Mesodermal cell (in vitro differentiated cells): ENCODE measurements around the gene GPA33.

ENCODE experiments used
- H3K27ac ChIP-seq: 2 replicates; pipeline ENCODE4 v1.7.0; 2013; ENCODE audit warnings: mild to moderate bottlenecking, low read depth, low read length, moderate library complexity; ENCODE audit not compliant: severe bottlenecking
- H3K36me3 ChIP-seq: 2 replicates; pipeline ENCODE4 v1.7.1; 2013; ENCODE audit warnings: mild to moderate bottlenecking, low read length, moderate library complexity; ENCODE audit not compliant: control insufficient read depth, insufficient read depth
- H3K4me1 ChIP-seq: one replicate; pipeline ENCODE4 v1.7.1; 2013; ENCODE audit warnings: mild to moderate bottlenecking, low read length; ENCODE audit not compliant: insufficient read depth, control insufficient read depth, poor library complexity, severe bottlenecking
- H3K4me3 ChIP-seq: 2 replicates; pipeline ENCODE4 v1.7.0; 2013; ENCODE audit warnings: low read length, control low read depth, mild to moderate bottlenecking; ENCODE audit not compliant: insufficient read depth, poor library complexity, severe bottlenecking; ENCODE audit errors: extremely low read depth
- H3K9me3 ChIP-seq: 2 replicates; pipeline ENCODE4 v1.7.1; 2013; ENCODE audit warnings: mild to moderate bottlenecking, low read length, moderate library complexity; ENCODE audit not compliant: control insufficient read depth
- WGBS, 2 experiments: methylation state at CpG; one replicate each; pipeline ENCODE4 v1.1.5; 2013; ENCODE audit warnings: missing lambda C conversion rate in 2 of 2; ENCODE audit not compliant: insufficient coverage in 2 of 2; 5-methylcytosine and 5-hydroxymethylcytosine counted together

GPA33 gene

GRCh38 chr1:167118188-167118587, 28.0 kb upstream of the GPA33 start:
- H3K36me3 ChIP-seq = peaks cover 17% of the 10 kb centered on the region
- WGBS, 2 experiments = 96 to 100% methylated on average over 2 to 3 of the region's 5 CpGs
- H3K4me3 ChIP-seq = no peak overlapping the region
- no peaks in the 10 kb centered on the region for H3K9me3 ChIP-seq
- peaks cover 11% of the 10 kb centered on the region for H3K4me1 ChIP-seq
- no peak overlapping the region for H3K27ac ChIP-seq

DNA sequence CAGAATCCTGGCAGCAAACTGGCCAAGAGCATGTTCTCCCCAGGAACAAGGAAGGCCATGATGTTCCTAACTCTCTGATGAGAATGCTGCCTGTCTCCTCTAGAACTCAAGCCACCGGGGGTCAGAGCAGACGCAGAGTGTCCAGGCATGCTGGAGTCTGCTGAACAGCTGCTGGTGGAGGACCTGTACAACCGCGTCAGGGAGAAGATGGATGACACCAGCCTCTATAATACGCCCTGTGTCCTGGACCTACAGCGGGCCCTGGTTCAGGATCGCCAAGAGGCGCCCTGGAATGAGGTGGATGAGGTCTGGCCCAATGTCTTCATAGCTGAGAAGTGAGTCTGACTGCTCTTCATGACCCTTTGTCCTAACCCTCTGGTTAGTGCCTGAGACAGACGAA, 27.0 kb upstream of the GPA33 start:
- 97 to 98% methylated on average over 8 to 9 of the region's 9 CpGs for WGBS, 2 experiments
- H3K4me3 ChIP-seq = no peak overlapping the region
- H3K27ac ChIP-seq = no peak overlapping the region
- peaks cover 11% of the 10 kb centered on the region for H3K4me1 ChIP-seq
- no peaks in the 10 kb centered on the region for H3K9me3 ChIP-seq
- H3K36me3 ChIP-seq = peaks cover 17% of the 10 kb centered on the region

DNA sequence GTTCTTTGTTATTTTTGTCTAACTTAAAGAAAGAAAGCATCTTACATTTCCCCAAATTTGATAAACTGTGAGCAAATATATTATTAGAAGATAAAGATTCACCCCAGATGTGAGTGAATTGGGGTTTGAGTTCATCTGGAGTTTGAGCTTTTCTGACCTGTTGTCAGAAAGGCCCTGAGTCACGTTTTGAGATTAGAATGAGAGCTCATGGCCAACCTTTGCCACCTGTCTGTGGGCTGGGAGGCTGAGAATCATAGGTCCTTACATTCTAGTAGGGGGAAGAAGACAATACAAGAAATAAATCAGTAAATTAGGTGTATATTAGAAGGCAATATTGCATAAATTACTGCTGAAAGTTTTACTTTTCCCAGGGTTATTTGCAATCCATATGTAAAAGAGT, 26.0 kb upstream of the GPA33 start:
- WGBS, 2 experiments = 64% methylated on average over 1 of the region's 1 CpG; no CpG with 5 or more reads in 1 of the 2 experiments
- H3K9me3 ChIP-seq = no peaks in the 10 kb centered on the region
- H3K4me1 ChIP-seq = peaks cover 11% of the 10 kb centered on the region
- peaks cover 17% of the 10 kb centered on the region for H3K36me3 ChIP-seq
- no peak overlapping the region for H3K27ac ChIP-seq
- H3K4me3 ChIP-seq = no peak overlapping the region

- Histone ChIP-seq H3K36me3 (peaks cover 17% of the 10 kb centered on the region), H3K4me1 (peaks cover 11% of the 10 kb centered on the region), H3K9me3 (no peaks in the 10 kb centered on the region), H3K27ac (no peak overlapping the region), H3K4me3 (no peak overlapping the region)
- 60% methylated on average over 1 of the region's 5 CpGs for WGBS, 2 experiments
Measured at GRCh38 chr1:167115655-167116054, 25.5 kb upstream of the GPA33 start.

GRCh38 chr1:167114725-167115124, 24.5 kb upstream of the GPA33 start:
- no peak overlapping the region for H3K4me3 ChIP-seq
- no peaks in the 10 kb centered on the region for H3K9me3 ChIP-seq
- peaks cover 15% of the 10 kb centered on the region for H3K36me3 ChIP-seq
- peaks cover 9% of the 10 kb centered on the region for H3K4me1 ChIP-seq
- H3K27ac ChIP-seq = no peak overlapping the region

- WGBS, 2 experiments = 80 to 90% methylated on average over 2 to 3 of the region's 4 CpGs
- peaks cover 10% of the 10 kb centered on the region for H3K36me3 ChIP-seq
- H3K27ac ChIP-seq = no peak overlapping the region
- no peaks in the 10 kb centered on the region for H3K4me1 ChIP-seq
- H3K9me3 ChIP-seq = no peaks in the 10 kb centered on the region
- H3K4me3 ChIP-seq = no peak overlapping the region
Measured at GRCh38 chr1:167111868-167112709, 21.9 kb upstream of the GPA33 start.

DNA sequence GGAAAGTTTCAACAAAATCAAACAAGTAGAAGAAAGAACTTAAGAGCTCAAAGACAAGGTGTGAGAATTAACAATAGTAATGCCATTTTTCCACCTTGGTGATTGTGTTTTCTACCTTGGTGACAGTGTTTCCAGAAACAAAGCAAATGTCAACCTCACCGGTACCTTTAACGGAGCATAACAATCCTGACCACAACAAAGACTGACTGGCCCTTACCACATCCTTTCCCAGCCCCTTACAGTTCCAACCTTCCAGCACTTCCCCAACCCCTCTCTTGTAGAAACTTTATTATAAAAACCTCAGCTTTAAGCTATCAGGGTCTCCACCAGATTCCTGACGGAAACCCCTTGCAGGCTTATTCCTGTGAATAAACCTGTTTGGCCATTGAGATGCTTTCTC, 20.4 kb upstream of the GPA33 start:
- no peak overlapping the region for H3K27ac ChIP-seq

DNA sequence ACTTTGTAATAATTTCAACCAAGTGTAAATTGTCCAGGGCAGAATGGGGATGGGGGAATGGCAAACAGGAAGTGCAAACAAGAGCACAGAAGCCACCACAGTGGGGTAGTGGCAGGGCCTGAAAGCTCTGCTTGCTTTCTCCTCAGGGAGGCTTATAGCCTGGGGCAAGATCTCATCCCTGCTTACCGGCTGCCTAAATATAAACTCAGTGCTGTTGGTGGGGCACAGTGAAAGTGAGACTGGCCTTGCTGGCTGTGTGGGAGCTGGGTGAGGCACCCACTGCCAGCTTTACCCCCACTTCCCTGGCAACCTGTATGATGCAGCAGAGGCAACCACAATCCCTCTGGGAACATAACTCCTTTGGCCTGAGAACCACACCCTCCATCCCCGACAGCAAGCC, 18.9 kb upstream of the GPA33 start:
- 60% methylated on average over 1 of the region's 2 CpGs; no CpG with 5 or more reads in 1 of the 2 experiments for WGBS, 2 experiments
- no peak overlapping the region for H3K4me3 ChIP-seq
- no peaks in the 10 kb centered on the region for H3K9me3 ChIP-seq
- H3K36me3 ChIP-seq = peaks cover 8% of the 10 kb centered on the region
- H3K4me1 ChIP-seq = peaks cover 21% of the 10 kb centered on the region
- no peak overlapping the region for H3K27ac ChIP-seq

More for the DNA sequence above, 20.4 kb upstream of the GPA33 start:
- Histone ChIP-seq H3K36me3 (peaks cover 8% of the 10 kb centered on the region), H3K4me1 (peaks cover 7% of the 10 kb centered on the region), H3K4me3 (no peak overlapping the region), H3K9me3 (no peaks in the 10 kb centered on the region)
- WGBS, 2 experiments = 89 to 97% methylated on average over 1 to 3 of the region's 3 CpGs

GRCh38 chr1:167107456-167107855, 17.3 kb upstream of the GPA33 start:
- peaks cover 28% of the 10 kb centered on the region for H3K4me1 ChIP-seq
- no peaks in the 10 kb centered on the region for H3K9me3 ChIP-seq
- peaks cover 8% of the 10 kb centered on the region for H3K36me3 ChIP-seq
- H3K27ac ChIP-seq = no peak overlapping the region
- no peak overlapping the region for H3K4me3 ChIP-seq

DNA sequence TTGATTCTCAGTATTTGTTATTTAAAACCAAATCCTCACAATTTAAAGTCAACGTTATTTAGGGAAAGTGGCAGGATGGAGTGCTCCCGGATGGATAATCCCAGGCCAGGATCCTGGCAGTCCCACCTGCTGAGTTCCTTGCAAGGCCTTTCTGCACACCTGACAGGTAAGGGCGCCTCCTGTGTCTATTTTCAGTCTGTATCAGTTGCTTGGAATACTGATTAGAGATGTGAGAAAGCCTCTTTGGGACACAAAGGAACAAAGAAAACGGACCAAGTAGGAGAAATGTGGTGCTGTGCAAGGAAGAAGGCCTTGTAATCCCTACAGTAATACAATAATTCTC, 15.9 kb upstream of the GPA33 start:
- Histone ChIP-seq H3K4me3 (no peak overlapping the region), H3K27ac (no peak overlapping the region), H3K36me3 (peaks cover 8% of the 10 kb centered on the region), H3K9me3 (no peaks in the 10 kb centered on the region), H3K4me1 (peaks cover 28% of the 10 kb centered on the region)
- WGBS, 2 experiments = 67 to 89% methylated on average over 2 to 3 of the region's 4 CpGs

GRCh38 chr1:167105271-167106118, 15.3 kb upstream of the GPA33 start:
- 86 to 89% methylated on average over 8 to 9 of the region's 12 CpGs for WGBS, 2 experiments
- H3K4me3 ChIP-seq = no peak overlapping the region
- no peaks in the 10 kb centered on the region for H3K9me3 ChIP-seq
- peaks cover 8% of the 10 kb centered on the region for H3K36me3 ChIP-seq
- peaks cover 28% of the 10 kb centered on the region for H3K4me1 ChIP-seq
- no peak overlapping the region for H3K27ac ChIP-seq
